GM12878 (cell line): ENCODE measurements around the gene RTN4RL1. TPM values are rescaled to one million over a fixed set of nuclear protein-coding genes. Genes with fewer than 3 reads are reported as not detected.

ENCODE experiments used
- ATAC-seq: fragments of 200-7000 bp; cut with Tn5 transposase; 3 replicates; pipeline ENCODE4 v1.9.1; 2020; ENCODE audit warnings: mild to moderate bottlenecking, moderate library complexity
- BruUV-seq: library from RNA; stranded (reverse); fragments of 400-500 nt; replicated peaks from 2 replicates; lab custom pipeline; 2021; lab: Mats Ljungman, UMichigan
- CTCF ChIA-PET: fragments of 300-600 bp; sonication (Branson Sonifier 250); formaldehyde crosslinking; extraction: SDS; loops from one replicate; lab custom pipeline; 2021; ENCODE audit warnings: inconsistent platforms; lab: Yijun Ruan, JAX
- POLR2A ChIA-PET: fragments of 350-600 bp; formaldehyde crosslinking; extraction: SDS; loops from one replicate; lab custom pipeline; 2021; ENCODE audit warnings: inconsistent platforms; lab: Charles Lee
- RAD21 ChIA-PET: fragments of 300-600 bp; sonication (Branson Sonifier 250); formaldehyde crosslinking; loops from one replicate; lab custom pipeline; 2023; ENCODE audit warnings: antibody characterized with exemption; ENCODE audit not compliant: unreplicated experiment; lab: Charles Lee
- SMC1A ChIA-PET: fragments of 300-600 bp; sonication (Branson Sonifier 250); formaldehyde crosslinking; loops from one replicate; lab custom pipeline; 2023; ENCODE audit not compliant: unreplicated experiment, uncharacterized antibody; lab: Charles Lee
- DNase-seq: peaks from one replicate; pipeline ENCODE4 v3.0.0-alpha.2; 2011; ENCODE audit warnings: low read depth, low spot score
- FAIRE-seq: peaks from 3 replicates; lab custom pipeline; 2011; peaks lifted over from hg19 to GRCh38; lab: Jason Lieb, UNC
- H2AFZ ChIP-seq: 2 replicates; pipeline ENCODE4 v1.6.0; 2011; ENCODE audit warnings: low read depth, low read length, control low read depth; ENCODE audit not compliant: control insufficient read depth
- H3K27ac ChIP-seq: 2 replicates; pipeline ENCODE4 v1.5.1; 2011; ENCODE audit warnings: control low read depth; ENCODE audit not compliant: control insufficient read depth, insufficient read depth
- H3K27me3 ChIP-seq, 2 experiments: replicated peaks in 1 of 2; 2 replicates each; pipeline versions ENCODE4 v1.6.0 to v1.6.1; 2011; ENCODE audit warnings: low read length in 1 of 2; ENCODE audit not compliant: control insufficient read depth in 2 of 2, insufficient read depth in 2 of 2
- H3K36me3 ChIP-seq, 2 experiments: 2 replicates each; pipeline ENCODE4 v1.5.1; 2011; ENCODE audit warnings: low read length in 1 of 2; ENCODE audit not compliant: control insufficient read depth in 2 of 2, insufficient read depth in 2 of 2
- H3K4me1 ChIP-seq: 2 replicates; pipeline ENCODE4 v1.6.1; 2011; ENCODE audit warnings: mild to moderate bottlenecking, low read length, moderate library complexity, mixed read lengths; ENCODE audit not compliant: control insufficient read depth, insufficient read depth
- H3K4me2 ChIP-seq: 2 replicates; pipeline ENCODE4 v1.6.0; 2011; ENCODE audit warnings: control low read depth; ENCODE audit not compliant: control insufficient read depth, insufficient read depth
- H3K4me3 ChIP-seq: fragments of 200-600 bp; sonication (generic); 2 replicates; pipeline ENCODE4 v1.5.1; 2016
- H3K79me2 ChIP-seq: 2 replicates; pipeline ENCODE4 v1.6.0; 2011; ENCODE audit warnings: low read length; ENCODE audit not compliant: control insufficient read depth, insufficient read depth
- H3K9ac ChIP-seq: 2 replicates; pipeline ENCODE4 v1.8.0; 2011; ENCODE audit warnings: low read length, control low read depth, mixed read lengths; ENCODE audit not compliant: control insufficient read depth, insufficient read depth
- H3K9me3 ChIP-seq: replicated peaks from 3 replicates; pipeline ENCODE4 v1.5.1; 2011; ENCODE audit warnings: mild to moderate bottlenecking, low read length; ENCODE audit not compliant: control insufficient read depth, insufficient read depth
- H4K20me1 ChIP-seq: 2 replicates; pipeline ENCODE4 v1.6.0; 2011; ENCODE audit not compliant: control insufficient read depth, insufficient read depth
- ATF7 ChIP-seq: fragments of 450-650 bp; IDR thresholded peaks from 2 replicates; pipeline ENCODE4 v1.6.1; 2016; ENCODE audit warnings: low read depth, mild to moderate bottlenecking
- ETV6 ChIP-seq, 2 experiments: fragments of 450-650 bp in 1 of 2; IDR thresholded peaks in 1 of 2; conservative IDR thresholded peaks in 1 of 2; 2 replicates each; pipeline ENCODE4 v1.6.1; 2014; ENCODE audit warnings: antibody characterized with exemption in 1 of 2, borderline replicate concordance in 1 of 2, low read depth in 1 of 2, mild to moderate bottlenecking in 1 of 2, moderate library complexity in 1 of 2
- IKZF2 ChIP-seq, 2 experiments: fragments of 450-650 bp; IDR thresholded peaks; 2 replicates each; pipeline ENCODE4 v1.6.1; 2017; ENCODE audit warnings: mild to moderate bottlenecking in 2 of 2, moderate library complexity in 2 of 2
- IRF4 ChIP-seq: IDR thresholded peaks from 2 replicates; pipeline ENCODE4 v1.6.1; 2011; ENCODE audit warnings: low read depth, low read length
- MEF2A ChIP-seq: IDR thresholded peaks from 2 replicates; pipeline ENCODE4 v1.6.1; 2011; ENCODE audit warnings: low read depth, mild to moderate bottlenecking, low read length, moderate library complexity; ENCODE audit not compliant: insufficient read depth
- WGBS: methylation state at CpG from one replicate; pipeline ENCODE4 v1.1.6; 2016; ENCODE audit warnings: low lambda C conversion rate; ENCODE audit not compliant: insufficient replicate concordance, insufficient coverage; ENCODE audit errors: missing lambda C conversion rate; 5-methylcytosine and 5-hydroxymethylcytosine counted together
- in situ Hi-C: fragments of 300-500 bp; cut with MboI; formaldehyde crosslinking; loops from 9 replicates; pipeline ENCODE4 v1.14.3; 2018; ENCODE audit warnings: mixed read lengths
- intact Hi-C: fragments of 100-400 bp; cut with micrococcal nuclease; formaldehyde crosslinking; loops from one replicate; pipeline ENCODE4 v1.14.2; 2022; ENCODE audit not compliant: unreplicated experiment
- polyA plus RNA-seq, 11 experiments: library from polyadenylated mRNA; depleted of rRNA in 4 of 11; unstranded in 6 of 11; stranded (reverse) in 5 of 11; fragments of >200 nt; fragmentation: Nextera tagmentation in 4 of 11; fragmentation: Illumina TruSeq in 1 of 11; extraction: Ambion mirVana in 4 of 11; extraction: Trizol in 1 of 11; gene quantifications; 1 replicate in 1 of 11; 2 replicates in 10 of 11; pipeline versions ENCODE4 v1.2.1 to v1.2.3, GENCODE V29; 2011 to 2016; ENCODE audit warnings: inconsistent platforms in 2 of 11, missing spikeins in 2 of 11, low read depth in 1 of 11
- total RNA-seq, 4 experiments: library from RNA; depleted of rRNA in 3 of 4; stranded (reverse); fragments of >200 nt in 3 of 4; fragmentation: Illumina TruSeq in 1 of 4; extraction: Trizol in 1 of 4; gene quantifications; 2 replicates each; pipeline versions ENCODE4 v1.2.1 to v1.2.3, GENCODE V29; 2013 to 2021
- TF ChIP-seq, protein P1 (sequence below): IDR thresholded peaks from 2 replicates; pipeline ENCODE4 v1.6.1; 2012; ENCODE audit warnings: mild to moderate bottlenecking, low read depth, low read length

The RTN4RL1 gene
- total and polyA plus RNA-seq, 10 of the 15 experiments (the other 5 are each of a cell fraction or from before 2014, with no cell fraction given), result 0.08 to 0.11 (median 0.10) TPM; not detected in 7

DNA sequence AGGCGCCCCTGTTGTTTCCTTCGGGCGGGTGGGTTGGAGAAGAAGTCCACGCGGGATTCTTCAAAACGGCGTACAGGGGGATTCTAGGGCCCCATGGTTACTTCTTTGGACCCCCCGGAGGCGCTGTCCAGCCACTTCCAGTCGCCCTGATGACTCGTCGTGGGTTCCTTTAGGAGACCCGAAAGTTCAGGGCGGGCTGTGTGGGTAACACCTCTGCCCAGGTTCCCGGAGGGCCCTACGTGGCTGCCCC is 29.1 kb upstream of the RTN4RL1 start:
- Histone ChIP-seq H3K9me3 (no peaks in the 10 kb centered on the region; the same call in 2 of the 3 replicates), H3K9ac (peak overlapping the region; percentile 53; the same call in 1 of the 2 replicates), H3K4me1 (peaks cover 15% of the 10 kb centered on the region), H2AFZ (peak overlapping the region; percentile 56), H3K27me3 (peaks cover 2% of the 10 kb centered on the region in 2 experiments; a peak in 3 of 4 replicates), H4K20me1 (no peaks in the 10 kb centered on the region), H3K36me3 (peaks cover 0 to 9% of the 10 kb centered on the region in 2 experiments; a peak in 2 of 4 replicates), H3K4me3 (peak overlapping the region; percentile 77), H3K27ac (peak overlapping the region; percentile 80), H3K79me2 (peaks cover 48% of the 10 kb centered on the region), H3K4me2 (peak overlapping the region; percentile 99)
- BruUV-seq, result no TSS peak
- ATAC-seq (no peak), FAIRE-seq (no peak), DNase-seq (no peak)
- SMC1A ChIA-PET, result interaction anchor here (0.8 to 8.6 kb wide), 13 partner anchors 16 to 228 kb away, joined by 3 to 141 read pairs (median 4); no protein-coding TSS in a partner anchor
- no peak for TF ChIP-seq IRF4
- 0 out of 2 replicates have a peak, but pooled peaks have one; percentile 40 for TF ChIP-seq ATF7
- TF ChIP-seq ETV6 (conservative IDR thresholded peaks at IDR 0.05 in 1 of 2, IDR thresholded peaks at IDR 0.05 in 1 of 2; ENCODE audit: borderline replicate concordance in 1 of 2, low read depth in 1 of 2), result 0 out of 4 replicates have a peak, but pooled peaks of 1 of the 2 experiments have one; percentile 20
- TF ChIP-seq MEF2A, result no peak
- TF ChIP-seq, protein P1, sequence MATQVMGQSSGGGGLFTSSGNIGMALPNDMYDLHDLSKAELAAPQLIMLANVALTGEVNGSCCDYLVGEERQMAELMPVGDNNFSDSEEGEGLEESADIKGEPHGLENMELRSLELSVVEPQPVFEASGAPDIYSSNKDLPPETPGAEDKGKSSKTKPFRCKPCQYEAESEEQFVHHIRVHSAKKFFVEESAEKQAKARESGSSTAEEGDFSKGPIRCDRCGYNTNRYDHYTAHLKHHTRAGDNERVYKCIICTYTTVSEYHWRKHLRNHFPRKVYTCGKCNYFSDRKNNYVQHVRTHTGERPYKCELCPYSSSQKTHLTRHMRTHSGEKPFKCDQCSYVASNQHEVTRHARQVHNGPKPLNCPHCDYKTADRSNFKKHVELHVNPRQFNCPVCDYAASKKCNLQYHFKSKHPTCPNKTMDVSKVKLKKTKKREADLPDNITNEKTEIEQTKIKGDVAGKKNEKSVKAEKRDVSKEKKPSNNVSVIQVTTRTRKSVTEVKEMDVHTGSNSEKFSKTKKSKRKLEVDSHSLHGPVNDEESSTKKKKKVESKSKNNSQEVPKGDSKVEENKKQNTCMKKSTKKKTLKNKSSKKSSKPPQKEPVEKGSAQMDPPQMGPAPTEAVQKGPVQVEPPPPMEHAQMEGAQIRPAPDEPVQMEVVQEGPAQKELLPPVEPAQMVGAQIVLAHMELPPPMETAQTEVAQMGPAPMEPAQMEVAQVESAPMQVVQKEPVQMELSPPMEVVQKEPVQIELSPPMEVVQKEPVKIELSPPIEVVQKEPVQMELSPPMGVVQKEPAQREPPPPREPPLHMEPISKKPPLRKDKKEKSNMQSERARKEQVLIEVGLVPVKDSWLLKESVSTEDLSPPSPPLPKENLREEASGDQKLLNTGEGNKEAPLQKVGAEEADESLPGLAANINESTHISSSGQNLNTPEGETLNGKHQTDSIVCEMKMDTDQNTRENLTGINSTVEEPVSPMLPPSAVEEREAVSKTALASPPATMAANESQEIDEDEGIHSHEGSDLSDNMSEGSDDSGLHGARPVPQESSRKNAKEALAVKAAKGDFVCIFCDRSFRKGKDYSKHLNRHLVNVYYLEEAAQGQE, result peak; percentile 66; the same call in 1 of the 2 replicates
- peak in 1 of 2 experiments; percentile 56; a peak in 1 of 4 replicates for TF ChIP-seq IKZF2 (IDR thresholded peaks at IDR 0.05)
- CTCF ChIA-PET, result interaction anchor here (0.5 to 8.4 kb wide), 34 partner anchors 15 to 362 kb away, joined by 3 to 265 read pairs (median 6); no protein-coding TSS in a partner anchor
- POLR2A ChIA-PET, result interaction anchor here (0.6 to 6.7 kb wide), 9 partner anchors 36 to 226 kb away, joined by 3 to 61 read pairs (median 4); no protein-coding TSS in a partner anchor
- under 1% methylated on average over 16 of the region's 16 CpGs for WGBS
- RAD21 ChIA-PET, result interaction anchor here (0.6 to 8.4 kb wide), 30 partner anchors 11 to 292 kb away, joined by 3 to 271 read pairs (median 7); partner anchors contain the start of genes SERPINF1 and TSR1
- intact Hi-C loops, result loop anchor here (1.0 to 5.0 kb wide), 3 partner anchors 116 to 283 kb away; partner anchors contain the start of genes SGSM2 and TSR1
- in situ Hi-C loops, result loop anchor here (5.0 kb wide), 1 partner anchor 298 kb away; no protein-coding TSS in a partner anchor
